ENCODE data around the gene MRFAP1. TPM values are rescaled to one million over a fixed set of nuclear protein-coding genes. Genes with fewer than 3 reads are reported as not detected.
"Not testable (repeated sequence)": the region's sequence is repeated elsewhere in the genome, so short reads cannot be mapped to it uniquely, and the experiment has no call there.

MRFAP1 gene
- total RNA-seq, 1 donor from 2014 or later, result 234 TPM

GRCh38 chr4:6662591-6662990 is 22.1 kb downstream of the MRFAP1 start:
- no peak for DNase-seq (ENCODE audit: low spot score)

DNA sequence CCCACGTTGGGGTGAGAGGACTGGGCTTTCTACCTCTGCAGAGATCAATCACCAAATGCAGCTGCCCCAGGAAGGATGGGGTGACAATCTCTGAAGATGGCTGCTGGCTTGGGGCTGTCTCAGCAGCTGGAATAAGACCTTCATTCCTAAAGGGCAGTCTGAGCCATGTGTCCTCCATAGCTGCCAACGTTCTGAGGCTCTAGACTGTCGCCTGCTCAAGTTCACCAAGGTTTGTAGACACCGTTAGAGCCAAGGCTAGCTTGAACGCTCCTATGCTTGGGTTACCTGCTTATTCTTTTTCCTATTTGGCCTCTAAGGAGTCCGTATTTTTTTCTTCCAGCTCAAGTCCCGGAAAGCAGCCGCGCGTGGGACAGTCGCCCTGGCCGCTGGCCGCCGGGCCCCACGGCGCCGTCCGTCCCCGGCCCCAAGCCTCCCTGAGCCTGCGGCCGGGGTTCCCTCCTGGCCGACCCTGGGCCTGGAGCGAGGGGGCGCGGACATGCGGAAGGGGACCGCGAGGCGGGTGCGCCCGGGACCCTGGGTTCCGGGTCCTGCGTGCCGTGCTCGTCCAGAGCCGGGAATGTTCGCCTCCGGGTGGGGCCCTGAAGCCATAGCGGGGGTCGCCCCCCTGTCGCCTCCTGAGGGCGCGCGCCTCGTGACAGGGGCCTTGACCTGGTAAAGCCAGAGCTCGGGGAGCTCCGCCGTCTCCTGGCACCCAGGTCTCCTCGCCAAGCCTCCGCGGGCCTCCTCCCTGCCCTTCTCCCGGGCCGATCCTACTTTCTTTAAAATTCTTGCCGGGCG is 23.3 kb downstream of the MRFAP1 start:
- DNase-seq (ENCODE audit: low spot score), result no peak

DNA sequence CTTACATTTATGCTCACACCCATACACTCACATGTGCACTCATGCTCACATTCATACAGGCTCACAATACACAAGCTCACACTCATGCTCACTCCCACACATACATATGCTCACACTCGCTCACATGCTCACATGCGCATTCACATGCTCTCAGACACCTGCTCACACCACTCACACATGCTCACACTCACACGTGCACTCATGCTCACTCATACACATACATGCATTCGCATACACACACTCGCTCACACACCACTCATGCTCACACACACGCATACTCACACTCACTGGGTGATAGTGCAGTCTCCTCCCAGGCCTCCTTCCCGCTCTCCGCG is 24.8 kb downstream of the MRFAP1 start:
- DNase-seq (ENCODE audit: low spot score), result no peak

- no peak for DNase-seq (ENCODE audit: low spot score)
Measured at GRCh38 chr4:6668391-6668790, 27.9 kb downstream of the MRFAP1 start.

DNA sequence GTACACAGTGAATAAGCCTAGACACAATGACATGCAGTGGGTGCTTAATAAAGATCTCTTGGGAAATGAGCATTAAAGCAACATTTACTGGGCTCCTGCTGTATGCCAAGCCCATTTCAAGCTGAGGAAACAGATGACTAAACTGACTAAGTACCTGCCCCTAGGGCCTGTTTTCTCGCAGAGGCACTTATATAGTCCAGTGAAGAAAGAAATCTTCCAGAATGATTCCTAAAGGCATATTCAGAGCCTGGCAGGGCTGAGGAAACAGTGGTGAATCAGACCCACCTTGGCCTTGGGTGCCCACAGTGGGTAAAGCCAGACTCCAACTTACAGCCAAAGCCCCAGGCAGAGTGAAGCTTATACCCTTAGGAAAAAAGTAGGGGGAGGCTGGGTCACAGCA is 31.2 kb downstream of the MRFAP1 start:
- no peak for DNase-seq (ENCODE audit: low spot score)

DNA sequence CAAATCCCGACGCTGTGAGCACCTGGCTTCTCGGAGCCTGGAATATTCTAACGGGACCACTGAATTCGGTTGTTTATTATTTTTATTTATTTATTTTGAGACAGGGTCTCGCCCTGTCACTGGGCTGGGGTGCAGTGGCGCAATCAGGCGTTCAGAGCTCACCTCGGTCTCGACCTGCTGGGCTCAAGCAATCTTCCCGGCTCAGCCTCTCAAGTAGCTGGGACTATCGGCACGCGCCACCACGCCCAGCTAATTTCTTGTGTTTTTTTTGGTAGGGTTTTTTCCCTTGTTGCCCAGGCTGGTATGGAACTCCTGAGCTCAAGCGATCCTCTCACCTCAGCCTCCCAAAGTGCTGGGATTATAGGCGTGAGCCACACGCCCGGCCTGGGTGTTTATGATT is 31.6 kb downstream of the MRFAP1 start:
- no peak for DNase-seq (ENCODE audit: low spot score)

GRCh38 chr4:6672541-6673190 is 32.2 kb downstream of the MRFAP1 start:
- DNase-seq (ENCODE audit: low spot score), result not testable (repeated sequence)

GRCh38 chr4:6673191-6673659 is 32.7 kb downstream of the MRFAP1 start:
- not testable (repeated sequence) for DNase-seq (ENCODE audit: low spot score)

GRCh38 chr4:6673660-6674499 is 33.4 kb downstream of the MRFAP1 start:
- peak; percentile 98 for DNase-seq (ENCODE audit: low spot score)

GRCh38 chr4:6674500-6675149 is 34.1 kb downstream of the MRFAP1 start:
- DNase-seq (ENCODE audit: low spot score), result no peak

DNA sequence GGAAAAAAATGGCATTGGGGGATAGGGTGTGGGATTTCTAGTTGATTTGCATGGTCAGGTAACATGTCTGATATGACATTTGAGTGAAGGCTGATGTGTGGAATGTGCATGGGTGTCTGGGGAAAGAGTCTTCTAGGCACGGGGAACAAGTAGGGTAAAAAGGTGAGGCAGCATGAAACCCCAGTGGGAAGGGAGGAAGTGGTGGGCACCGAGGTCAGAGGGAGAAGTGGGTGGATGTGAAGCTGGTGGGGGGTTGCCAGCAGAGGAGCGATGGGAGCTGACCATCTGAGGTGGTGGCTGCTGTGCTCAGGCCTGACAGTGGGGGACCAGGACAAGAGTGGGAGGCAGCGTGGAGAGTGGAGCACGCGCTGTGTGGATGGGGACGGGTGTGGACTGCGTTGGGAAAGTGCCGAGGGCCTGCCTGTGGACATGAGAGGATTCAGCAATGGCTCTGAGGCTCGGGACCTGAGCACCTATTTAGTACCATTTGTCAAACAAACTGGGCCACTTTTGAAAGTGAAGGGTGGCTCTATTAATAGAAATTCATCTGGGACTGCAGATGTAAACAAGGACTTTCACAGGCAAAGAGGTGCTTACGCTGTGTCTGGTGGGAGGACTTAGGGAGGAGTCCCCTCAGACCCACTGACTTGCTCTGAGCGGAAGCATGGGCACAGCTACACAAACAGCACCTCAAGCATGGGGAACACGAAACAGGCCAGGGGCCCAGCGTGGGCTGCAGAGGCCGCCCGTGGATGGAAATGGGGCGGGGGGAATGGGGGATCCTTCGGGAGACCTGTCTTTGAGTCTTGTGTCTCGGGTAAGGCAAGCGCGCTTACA is 36.5 kb downstream of the MRFAP1 start:
- DNase-seq (ENCODE audit: low spot score), result no peak

GRCh38 chr4:6680372-6681034 is 40.0 kb downstream of the MRFAP1 start:
- DNase-seq (ENCODE audit: low spot score), result no peak

DNA sequence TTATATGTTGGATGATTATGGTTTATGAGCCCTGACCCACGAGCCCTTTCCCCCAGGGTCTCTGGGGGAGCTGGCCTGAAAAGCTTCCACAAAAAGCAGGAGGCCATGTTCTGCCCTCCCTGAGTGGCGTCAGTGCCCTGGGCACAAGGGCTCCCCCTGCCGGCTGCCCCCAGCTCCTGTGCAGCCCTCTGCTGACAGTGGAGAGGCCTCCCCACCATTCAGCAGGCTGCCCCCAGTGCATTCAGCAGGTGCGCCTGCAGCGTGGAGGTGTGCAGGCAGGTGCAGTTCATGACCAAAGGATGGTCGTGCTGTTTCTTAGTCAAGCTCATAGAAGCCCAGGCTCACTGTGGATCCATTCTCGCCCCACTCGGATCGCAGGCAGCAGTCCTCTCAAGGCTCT is 40.7 kb downstream of the MRFAP1 start:
- no peak for DNase-seq (ENCODE audit: low spot score)

GRCh38 chr4:6682862-6683590 is 42.5 kb downstream of the MRFAP1 start:
- no peak for DNase-seq (ENCODE audit: low spot score)

DNA sequence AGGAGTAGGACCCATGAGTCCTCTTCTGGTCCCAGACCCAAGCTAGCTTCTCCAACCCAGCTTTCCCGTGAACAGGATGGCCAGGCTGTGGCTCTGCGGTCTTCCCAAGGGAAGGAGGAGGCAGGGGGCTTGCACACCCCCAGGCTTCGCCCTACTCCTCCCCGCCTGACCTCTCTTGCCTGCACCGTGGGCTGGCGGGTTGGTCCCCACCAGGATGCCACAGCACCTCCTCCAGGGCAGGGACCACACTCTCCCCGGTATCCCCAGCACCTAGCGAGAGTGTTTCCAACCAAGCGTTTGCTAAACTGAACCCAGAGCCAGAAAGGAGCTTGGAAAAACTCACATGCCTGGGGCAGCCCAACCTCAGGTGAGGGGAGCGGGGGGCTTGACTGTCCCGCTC is 44.2 kb downstream of the MRFAP1 start:
- DNase-seq (ENCODE audit: low spot score), result no peak

GRCh38 chr4:6686104-6686787 is 45.8 kb downstream of the MRFAP1 start:
- no peak for DNase-seq (ENCODE audit: low spot score)

DNA sequence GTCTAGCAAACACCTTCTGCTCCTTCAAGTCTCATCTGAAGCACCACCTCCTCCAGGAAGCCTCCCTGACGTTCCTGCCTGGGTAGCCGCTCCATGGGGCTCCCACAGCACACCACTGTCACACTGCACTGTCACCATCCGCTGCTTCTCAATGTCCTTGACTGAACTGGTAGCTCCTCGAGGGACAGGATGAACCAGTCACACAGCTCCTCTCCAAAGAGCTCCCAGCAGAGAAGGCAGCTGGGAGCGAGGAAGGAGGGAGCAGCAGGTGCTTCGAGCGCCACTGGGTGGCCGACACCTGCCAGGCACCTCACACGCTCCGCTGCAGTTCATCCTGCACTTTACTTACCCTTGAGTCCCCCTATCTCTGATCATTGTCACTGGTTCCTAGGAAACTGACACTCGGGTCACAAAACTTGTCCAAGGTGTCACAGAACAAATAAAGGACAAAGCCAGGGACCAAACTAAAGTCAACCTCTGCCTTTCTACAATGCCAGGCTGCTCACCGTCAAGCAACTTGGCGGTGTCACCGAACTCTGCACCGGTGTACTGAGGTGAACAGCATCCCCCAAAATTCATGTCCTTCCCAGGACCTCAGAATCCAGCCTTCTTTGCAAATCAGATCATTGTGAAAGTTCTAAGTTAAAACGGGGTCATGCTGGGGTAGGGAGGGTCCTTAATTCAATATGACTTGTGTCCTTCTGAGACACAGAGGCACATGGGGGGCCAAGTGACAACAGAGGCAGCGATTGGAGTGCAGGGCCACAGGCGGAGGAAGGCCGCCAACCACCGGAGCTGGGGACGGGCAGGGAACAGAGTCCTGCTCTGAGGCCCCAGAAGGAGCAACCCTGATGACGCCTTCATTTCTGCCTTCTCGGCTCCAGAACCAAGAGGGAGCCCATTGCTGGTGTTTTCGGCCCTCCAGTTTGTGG is 47.7 kb downstream of the MRFAP1 start:
- DNase-seq (ENCODE audit: low spot score), result no peak
